B cell (primary cell): Measurements from ENCODE around the gene TUBAL3. TPM values are rescaled to one million over a fixed set of nuclear protein-coding genes. Genes with fewer than 3 reads are reported as not detected.
A peak's percentile ranks its signal among the peaks of the same experiment; 100 is the strongest.
"Not testable (repeated sequence)": the region's sequence is repeated elsewhere in the genome, so short reads cannot be mapped to it uniquely, and the experiment has no call there.

Experiments used
- ATAC-seq: fragments of 200-7000 bp; cut with Tn5 transposase; one replicate; pipeline ENCODE4 v1.10.0; 2021; ENCODE audit warnings: low read depth, mild to moderate bottlenecking, moderate number of reproducible peaks, moderate library complexity
- CTCF ChIA-PET: fragments of 350-600 bp; sonication (Branson Sonifier 250); formaldehyde crosslinking; loops from one replicate; lab custom pipeline; 2021; ENCODE audit warnings: antibody characterized with exemption, inconsistent platforms; lab: Charles Lee
- POLR2A ChIA-PET: fragments of 350-600 bp; sonication (Branson Sonifier 250); formaldehyde crosslinking; loops from one replicate; lab custom pipeline; 2021; ENCODE audit warnings: antibody characterized with exemption; lab: Charles Lee
- DNase-seq: peaks from one replicate; pipeline ENCODE4 v3.0.0; 2013
- H2AFZ ChIP-seq: 2 replicates; pipeline ENCODE4 v1.6.1; 2012; ENCODE audit warnings: mild to moderate bottlenecking, low read depth, low read length; ENCODE audit not compliant: insufficient read depth, poor library complexity, severe bottlenecking
- H3K27ac ChIP-seq, 2 donors: 1 replicate in 1 of 2; 2 replicates in 1 of 2; pipeline ENCODE4 v1.5.1; 2012 to 2013; ENCODE audit warnings: low read length in 2 of 2, mild to moderate bottlenecking in 2 of 2, moderate library complexity in 1 of 2
- H3K27me3 ChIP-seq, 4 experiments: fragments of 200-600 bp in 1 of 4; sonication (generic) in 1 of 4; replicated peaks in 1 of 4; 1 replicate in 2 of 4; 2 replicates in 2 of 4; pipeline versions ENCODE4 v1.6.1 to v1.7.0; 2013 to 2016; ENCODE audit warnings: low read length in 3 of 4, mild to moderate bottlenecking in 2 of 4, mixed read lengths in 1 of 4, moderate library complexity in 1 of 4; ENCODE audit not compliant: insufficient read depth in 4 of 4, control insufficient read depth in 3 of 4; ENCODE audit errors: control extremely low read depth in 1 of 4
- H3K36me3 ChIP-seq, 2 experiments: replicated peaks in 1 of 2; 1 replicate in 1 of 2; 2 replicates in 1 of 2; pipeline versions ENCODE4 v1.6.1 to v1.7.1; 2013; ENCODE audit warnings: low read length in 1 of 2; ENCODE audit not compliant: insufficient read depth in 2 of 2, control insufficient read depth in 1 of 2; ENCODE audit errors: control extremely low read depth in 1 of 2, extremely low read depth in 1 of 2
- H3K4me1 ChIP-seq, 2 donors: fragments of 200-600 bp in 1 of 2; sonication (generic) in 1 of 2; 1 replicate in 1 of 2; 2 replicates in 1 of 2; pipeline versions ENCODE4 v1.5.1 to v1.6.1; 2013 to 2017; ENCODE audit warnings: low read length in 2 of 2; ENCODE audit not compliant: control insufficient read depth in 2 of 2, insufficient read depth in 2 of 2
- H3K4me2 ChIP-seq: replicated peaks from 2 replicates; pipeline ENCODE3; 2012; ENCODE audit warnings: mild to moderate bottlenecking, low read depth, low read length; ENCODE audit not compliant: poor library complexity, severe bottlenecking
- H3K4me3 ChIP-seq, 5 experiments: fragments of 200-600 bp in 1 of 5; sonication (generic) in 1 of 5; 1 replicate in 3 of 5; 2 replicates in 2 of 5; pipeline versions ENCODE4 v1.5.1 to v1.7.0; 2011 to 2016; ENCODE audit warnings: low read length in 4 of 5, mild to moderate bottlenecking in 4 of 5, low read depth in 2 of 5, control low read depth in 1 of 5, moderate library complexity in 1 of 5; ENCODE audit not compliant: insufficient read depth in 1 of 5; ENCODE audit errors: control extremely low read depth in 1 of 5, extremely low read depth in 1 of 5
- H3K79me2 ChIP-seq: fragments of 200-600 bp; sonication (generic); one replicate; pipeline ENCODE4 v1.6.0; 2016; ENCODE audit warnings: low read length; ENCODE audit not compliant: control insufficient read depth, insufficient read depth
- H3K9ac ChIP-seq: fragments of 200-600 bp; sonication (generic); 2 replicates; pipeline ENCODE4 v1.6.1; 2017; ENCODE audit warnings: mild to moderate bottlenecking, low read length, moderate library complexity
- H3K9me3 ChIP-seq, 3 donors: one replicate each; pipeline versions ENCODE4 v1.6.1 to v1.7.1; 2013; ENCODE audit warnings: low read length in 2 of 3; ENCODE audit not compliant: control insufficient read depth in 2 of 3, insufficient read depth in 1 of 3; ENCODE audit errors: control extremely low read depth in 1 of 3
- H4K20me1 ChIP-seq: 2 replicates; pipeline ENCODE4 v1.6.0; 2012; ENCODE audit warnings: mild to moderate bottlenecking, low read length; ENCODE audit not compliant: insufficient read depth, control insufficient read depth, poor library complexity, severe bottlenecking
- H3K27ac Mint-ChIP-seq: one replicate; pipeline ENCODE4 v1.8.0; 2021; ENCODE audit warnings: mixed read lengths
- H3K27me3 Mint-ChIP-seq: one replicate; pipeline ENCODE4 v1.8.0; 2021; ENCODE audit warnings: mixed read lengths
- H3K4me1 Mint-ChIP-seq: one replicate; pipeline ENCODE4 v1.8.0; 2021; ENCODE audit warnings: mixed read lengths
- H3K4me3 Mint-ChIP-seq: one replicate; pipeline ENCODE4 v1.8.0; 2021; ENCODE audit warnings: mixed read lengths
- H3K9me3 Mint-ChIP-seq: one replicate; pipeline ENCODE4 v1.8.0; 2022; ENCODE audit warnings: mixed read lengths; ENCODE audit not compliant: insufficient read depth
- EZH2 ChIP-seq: IDR thresholded peaks from 2 replicates; pipeline ENCODE4 v1.6.1; 2012; ENCODE audit warnings: borderline replicate concordance, low read depth, mild to moderate bottlenecking, moderate library complexity, low read length; ENCODE audit not compliant: insufficient read depth, poor library complexity, severe bottlenecking
- WGBS: methylation state at CpG from one replicate; pipeline ENCODE4 v1.1.5; 2013; ENCODE audit warnings: missing lambda C conversion rate; ENCODE audit not compliant: insufficient coverage; 5-methylcytosine and 5-hydroxymethylcytosine counted together
- intact Hi-C: fragments of 100-400 bp; cut with micrococcal nuclease; formaldehyde crosslinking; loops from one replicate; pipeline ENCODE4 v1.10.0; 2022
- polyA plus RNA-seq: library from polyadenylated mRNA; depleted of rRNA; stranded (reverse); fragments of >200 nt; gene quantifications from 2 replicates; pipeline ENCODE4 v1.2.3, GENCODE V29; 2012
- total RNA-seq, 2 donors: library from RNA; stranded (reverse); fragments of 120-200 nt in 1 of 2; gene quantifications; 1 replicate in 1 of 2; 2 replicates in 1 of 2; pipeline versions ENCODE4 v1.2.3 to v1.2.4, GENCODE V29; 2013 to 2022
- TF ChIP-seq, protein P1 (sequence below): fragments of 200-600 bp; IDR thresholded peaks from one replicate; pipeline ENCODE4 v1.8.0; 2022; ENCODE audit warnings: antibody characterized with exemption, mild to moderate bottlenecking

TUBAL3 gene
- total and polyA plus RNA-seq, 2 donors (not counting 1 experiment from before 2014, with no cell fraction given) = not detected

DNA sequence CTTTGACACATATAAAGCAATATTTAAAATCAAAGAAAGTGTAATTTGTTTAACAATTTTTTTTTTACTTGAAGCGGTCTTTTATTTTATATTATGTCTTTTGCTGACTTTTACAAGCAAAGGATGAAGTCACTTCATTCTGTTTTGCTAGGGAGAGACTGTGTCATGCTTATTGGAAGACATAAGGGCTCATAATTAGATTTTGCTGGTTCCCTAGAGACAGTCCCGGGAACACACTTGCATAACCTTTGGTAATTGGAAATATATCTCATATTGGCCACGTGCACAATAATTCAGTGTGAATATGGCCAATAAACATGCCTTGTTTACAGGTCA, 7.3 kb upstream of the TUBAL3 start:
- CTCF ChIA-PET = interaction anchor here (1.0 kb wide), 1 partner anchor 21 kb away, joined by 5 read pairs; no protein-coding TSS in a partner anchor
- peaks cover 4% of the 10 kb centered on the region for H3K4me1 Mint-ChIP-seq
- ATAC-seq (no peak), DNase-seq (no peak)
- POLR2A ChIA-PET = no interaction called here
- intact Hi-C loops = loop anchor here (2.0 kb wide), 1 partner anchor 35 kb away; no protein-coding TSS in a partner anchor
- Histone ChIP-seq H3K4me2 (peak overlapping the region; percentile 93), H3K79me2 (no peaks in the 10 kb centered on the region), H3K4me3 (peak overlapping the region; percentile 51 to 78 (median 67)), H2AFZ (peak overlapping the region; percentile 90), H3K27me3 (peaks cover 0 to 16% (median 3%) of the 10 kb centered on the region in 4 experiments), H3K4me1 (peaks cover 8 to 9% of the 10 kb centered on the region in 2 donors), H3K9ac (peak overlapping the region; percentile 77), H3K9me3 (peaks cover 0 to 4% (median 0%) of the 10 kb centered on the region in 3 donors), H4K20me1 (no peaks in the 10 kb centered on the region), H3K36me3 (no peaks in the 10 kb centered on the region), H3K27ac (no peak overlapping the region)
- TF ChIP-seq, protein P1, sequence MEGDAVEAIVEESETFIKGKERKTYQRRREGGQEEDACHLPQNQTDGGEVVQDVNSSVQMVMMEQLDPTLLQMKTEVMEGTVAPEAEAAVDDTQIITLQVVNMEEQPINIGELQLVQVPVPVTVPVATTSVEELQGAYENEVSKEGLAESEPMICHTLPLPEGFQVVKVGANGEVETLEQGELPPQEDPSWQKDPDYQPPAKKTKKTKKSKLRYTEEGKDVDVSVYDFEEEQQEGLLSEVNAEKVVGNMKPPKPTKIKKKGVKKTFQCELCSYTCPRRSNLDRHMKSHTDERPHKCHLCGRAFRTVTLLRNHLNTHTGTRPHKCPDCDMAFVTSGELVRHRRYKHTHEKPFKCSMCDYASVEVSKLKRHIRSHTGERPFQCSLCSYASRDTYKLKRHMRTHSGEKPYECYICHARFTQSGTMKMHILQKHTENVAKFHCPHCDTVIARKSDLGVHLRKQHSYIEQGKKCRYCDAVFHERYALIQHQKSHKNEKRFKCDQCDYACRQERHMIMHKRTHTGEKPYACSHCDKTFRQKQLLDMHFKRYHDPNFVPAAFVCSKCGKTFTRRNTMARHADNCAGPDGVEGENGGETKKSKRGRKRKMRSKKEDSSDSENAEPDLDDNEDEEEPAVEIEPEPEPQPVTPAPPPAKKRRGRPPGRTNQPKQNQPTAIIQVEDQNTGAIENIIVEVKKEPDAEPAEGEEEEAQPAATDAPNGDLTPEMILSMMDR = no peak
- no peak for TF ChIP-seq EZH2
- no peaks in the 10 kb centered on the region for H3K9me3 Mint-ChIP-seq
- no CpG with 5 or more reads among the region's 3 CpGs for WGBS
- H3K27me3 Mint-ChIP-seq = peaks cover 17% of the 10 kb centered on the region
- H3K27ac Mint-ChIP-seq = no peak overlapping the region
- H3K4me3 Mint-ChIP-seq = peak overlapping the region; percentile 90

DNA sequence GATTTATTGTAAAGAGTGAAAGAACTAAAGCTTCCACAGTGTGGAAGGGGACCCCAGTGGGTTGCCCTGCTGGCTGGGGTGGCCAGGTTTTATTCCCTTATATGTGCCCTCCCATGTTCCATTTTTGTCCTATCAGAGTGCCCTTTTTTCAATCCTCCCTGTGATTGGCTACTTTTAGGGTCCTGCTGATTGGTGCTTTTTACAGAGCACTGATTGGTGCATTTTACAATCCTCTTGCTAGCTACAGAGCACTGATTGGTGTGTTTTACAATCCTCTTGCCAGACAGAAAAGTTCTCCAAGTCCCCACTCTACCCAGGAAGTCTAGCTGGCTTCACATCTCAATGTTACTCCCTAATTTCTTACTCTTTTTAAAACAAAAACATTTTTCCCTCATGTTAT, 6.2 kb upstream of the TUBAL3 start:
- H3K27ac ChIP-seq, H3K4me1 Mint-ChIP-seq, ATAC-seq, H3K4me1 ChIP-seq, H3K36me3 ChIP-seq, H3K27ac Mint-ChIP-seq, H2AFZ ChIP-seq, H3K9me3 Mint-ChIP-seq, H3K4me3 ChIP-seq, H4K20me1 ChIP-seq, H3K4me3 Mint-ChIP-seq, H3K9ac ChIP-seq, H3K9me3 ChIP-seq, H3K4me2 ChIP-seq, H3K79me2 ChIP-seq, intact Hi-C loops, DNase-seq: not testable (repeated sequence)
- ChIA-PET POLR2A (interaction anchor here (0.7 kb wide), 1 partner anchor 162 kb away, joined by 5 read pairs; no protein-coding TSS in a partner anchor), CTCF (interaction anchor here (1.0 kb wide), 1 partner anchor 22 kb away, joined by 5 read pairs; no protein-coding TSS in a partner anchor)
- peaks cover 0 to 16% (median 3%) of the 10 kb centered on the region in 4 experiments for H3K27me3 ChIP-seq
- peaks cover 17% of the 10 kb centered on the region for H3K27me3 Mint-ChIP-seq
